SU-DHL-6 (cell line): ENCODE data around the gene TLN1.

Experiments
- EZH2phosphoT487 ChIP-seq: fragments of 200-600 bp; sonication (generic), shearing (Covaris generic); conservative IDR thresholded peaks from 2 replicates; pipeline ENCODE4 v1.6.1; 2018; ENCODE audit warnings: mild to moderate bottlenecking, antibody characterized with exemption, low read length, moderate library complexity, mixed read lengths
- TF ChIP-seq, protein P1 (sequence below): fragments of 200-600 bp; sonication (generic); IDR thresholded peaks from one replicate; pipeline ENCODE4 v1.5.1; 2017; ENCODE audit warnings: antibody characterized with exemption, mild to moderate bottlenecking, low read length, moderate library complexity; ENCODE audit not compliant: insufficient read depth, poor library complexity, severe bottlenecking

DNA sequence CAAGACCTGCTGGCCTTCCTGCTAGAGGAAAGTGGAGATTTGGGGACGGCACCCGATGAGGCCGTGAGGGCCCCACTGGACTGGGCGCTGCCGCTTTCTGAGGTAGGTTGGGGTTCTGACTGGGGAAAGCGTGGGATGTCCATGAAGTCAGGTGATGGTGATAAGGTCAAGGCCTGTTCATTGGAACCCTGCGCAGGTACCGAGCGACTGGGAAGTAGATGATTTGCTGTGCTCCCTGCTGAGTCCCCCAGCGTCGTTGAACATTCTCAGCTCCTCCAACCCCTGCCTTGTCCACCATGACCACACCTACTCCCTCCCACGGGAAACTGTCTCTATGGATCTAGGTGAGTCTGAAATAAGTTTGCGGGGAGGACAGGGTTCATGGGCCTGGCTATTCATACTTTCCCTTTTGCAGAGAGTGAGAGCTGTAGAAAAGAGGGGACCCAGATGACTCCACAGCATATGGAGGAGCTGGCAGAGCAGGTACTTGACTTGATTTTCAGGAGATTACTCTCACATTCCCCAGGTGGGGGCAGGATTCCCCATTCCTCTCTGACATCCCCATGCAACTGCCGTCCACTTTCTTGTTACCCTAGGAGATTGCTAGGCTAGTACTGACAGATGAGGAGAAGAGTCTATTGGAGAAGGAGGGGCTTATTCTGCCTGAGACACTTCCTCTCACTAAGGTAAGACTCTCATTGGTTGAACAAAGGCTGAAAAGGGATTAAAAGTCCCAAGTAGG is 976 bp upstream of the TLN1 start:
- TF ChIP-seq, protein P1, sequence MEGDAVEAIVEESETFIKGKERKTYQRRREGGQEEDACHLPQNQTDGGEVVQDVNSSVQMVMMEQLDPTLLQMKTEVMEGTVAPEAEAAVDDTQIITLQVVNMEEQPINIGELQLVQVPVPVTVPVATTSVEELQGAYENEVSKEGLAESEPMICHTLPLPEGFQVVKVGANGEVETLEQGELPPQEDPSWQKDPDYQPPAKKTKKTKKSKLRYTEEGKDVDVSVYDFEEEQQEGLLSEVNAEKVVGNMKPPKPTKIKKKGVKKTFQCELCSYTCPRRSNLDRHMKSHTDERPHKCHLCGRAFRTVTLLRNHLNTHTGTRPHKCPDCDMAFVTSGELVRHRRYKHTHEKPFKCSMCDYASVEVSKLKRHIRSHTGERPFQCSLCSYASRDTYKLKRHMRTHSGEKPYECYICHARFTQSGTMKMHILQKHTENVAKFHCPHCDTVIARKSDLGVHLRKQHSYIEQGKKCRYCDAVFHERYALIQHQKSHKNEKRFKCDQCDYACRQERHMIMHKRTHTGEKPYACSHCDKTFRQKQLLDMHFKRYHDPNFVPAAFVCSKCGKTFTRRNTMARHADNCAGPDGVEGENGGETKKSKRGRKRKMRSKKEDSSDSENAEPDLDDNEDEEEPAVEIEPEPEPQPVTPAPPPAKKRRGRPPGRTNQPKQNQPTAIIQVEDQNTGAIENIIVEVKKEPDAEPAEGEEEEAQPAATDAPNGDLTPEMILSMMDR = no peak
- TF ChIP-seq EZH2phosphoT487 = no peak
